ENCODE results near the gene TRAM2. TPM values are rescaled to one million over a fixed set of nuclear protein-coding genes. Genes with fewer than 3 reads are reported as not detected.

TRAM2 gene
- total RNA-seq, 1 donor from 2014 or later, result 16.2 TPM

DNA sequence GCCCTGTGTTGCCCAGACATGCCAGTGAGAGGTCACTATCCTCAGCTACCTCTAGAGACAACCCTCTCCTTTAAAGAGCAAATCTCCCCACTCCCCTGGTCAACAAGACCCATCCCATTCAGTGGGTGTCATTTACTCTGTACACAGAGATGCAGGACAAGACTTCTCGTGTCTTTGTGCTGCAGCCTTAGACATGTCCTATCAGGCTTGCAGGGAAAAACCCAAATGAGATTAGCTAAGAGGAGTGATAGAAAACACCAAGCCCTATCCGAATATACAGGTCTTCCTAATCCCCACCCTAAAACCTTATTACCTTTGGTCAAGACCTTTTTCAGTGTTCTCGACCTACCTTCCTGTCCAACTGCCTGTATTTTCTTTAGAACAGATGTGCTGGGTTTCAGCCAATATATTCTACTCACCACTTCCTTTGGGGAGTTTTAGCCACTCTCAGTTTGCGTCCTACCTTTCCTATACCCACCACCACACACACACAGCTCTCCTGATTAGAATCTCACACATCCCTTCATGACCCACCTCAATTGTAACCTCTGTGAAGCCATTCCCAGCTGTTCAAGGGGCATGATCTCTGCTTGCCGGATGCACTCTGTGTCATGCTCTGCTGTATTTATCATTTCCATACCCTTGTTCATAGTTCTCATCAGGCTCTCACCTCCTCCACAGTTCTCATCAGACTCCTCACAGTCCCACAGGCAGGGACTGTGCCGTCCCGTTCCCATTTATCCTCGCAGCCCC lies 39.7 kb downstream of the TRAM2 start:
- Mint-ChIP-seq H3K27ac (ENCODE audit: unreplicated experiment) (no peak overlapping the region), H3K4me1 (ENCODE audit: low read depth, unreplicated experiment) (peaks cover 21% of the 10 kb centered on the region), H3K27me3 (ENCODE audit: unreplicated experiment) (peaks cover 3% of the 10 kb centered on the region), H3K4me3 (ENCODE audit: unreplicated experiment) (peak overlapping the region; percentile 17), H3K9me3 (ENCODE audit: unreplicated experiment) (peaks cover 1% of the 10 kb centered on the region), H3K36me3 (ENCODE audit: unreplicated experiment) (no peaks in the 10 kb centered on the region)
- TF ChIP-seq, protein P1, sequence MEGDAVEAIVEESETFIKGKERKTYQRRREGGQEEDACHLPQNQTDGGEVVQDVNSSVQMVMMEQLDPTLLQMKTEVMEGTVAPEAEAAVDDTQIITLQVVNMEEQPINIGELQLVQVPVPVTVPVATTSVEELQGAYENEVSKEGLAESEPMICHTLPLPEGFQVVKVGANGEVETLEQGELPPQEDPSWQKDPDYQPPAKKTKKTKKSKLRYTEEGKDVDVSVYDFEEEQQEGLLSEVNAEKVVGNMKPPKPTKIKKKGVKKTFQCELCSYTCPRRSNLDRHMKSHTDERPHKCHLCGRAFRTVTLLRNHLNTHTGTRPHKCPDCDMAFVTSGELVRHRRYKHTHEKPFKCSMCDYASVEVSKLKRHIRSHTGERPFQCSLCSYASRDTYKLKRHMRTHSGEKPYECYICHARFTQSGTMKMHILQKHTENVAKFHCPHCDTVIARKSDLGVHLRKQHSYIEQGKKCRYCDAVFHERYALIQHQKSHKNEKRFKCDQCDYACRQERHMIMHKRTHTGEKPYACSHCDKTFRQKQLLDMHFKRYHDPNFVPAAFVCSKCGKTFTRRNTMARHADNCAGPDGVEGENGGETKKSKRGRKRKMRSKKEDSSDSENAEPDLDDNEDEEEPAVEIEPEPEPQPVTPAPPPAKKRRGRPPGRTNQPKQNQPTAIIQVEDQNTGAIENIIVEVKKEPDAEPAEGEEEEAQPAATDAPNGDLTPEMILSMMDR (IDR thresholded peaks at IDR 0.05; ENCODE audit: partially characterized antibody, unreplicated experiment), result no peak
- DNase-seq, result no peak

DNA sequence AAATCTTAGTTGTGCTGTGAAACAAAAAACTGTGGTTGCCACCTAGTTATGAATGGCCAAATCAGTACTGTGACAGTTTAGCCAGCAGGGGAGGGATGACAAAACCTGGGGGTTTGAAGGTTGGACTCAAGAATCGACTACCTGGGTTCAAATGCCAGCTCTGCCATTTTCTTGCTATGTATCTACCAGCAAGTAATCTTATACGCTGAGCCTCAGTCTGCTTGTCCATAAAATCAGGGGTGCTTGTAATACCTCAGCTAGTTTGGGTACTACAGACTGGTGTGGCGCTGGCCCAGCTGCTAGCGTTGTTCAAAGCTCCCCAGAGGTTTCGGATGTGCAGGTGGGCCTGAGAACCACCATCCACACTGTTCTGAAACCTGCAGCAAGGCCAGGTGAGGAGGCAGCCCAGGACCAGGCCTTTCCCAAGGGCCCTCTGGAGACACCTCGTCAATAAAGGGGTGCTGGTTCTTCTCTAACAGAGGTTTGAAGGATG lies 40.4 kb downstream of the TRAM2 start:
- DNase-seq, result no peak
- Mint-ChIP-seq H3K4me1 (ENCODE audit: low read depth, unreplicated experiment) (peaks cover 21% of the 10 kb centered on the region), H3K9me3 (ENCODE audit: unreplicated experiment) (peaks cover 1% of the 10 kb centered on the region), H3K4me3 (ENCODE audit: unreplicated experiment) (no peak overlapping the region), H3K27me3 (ENCODE audit: unreplicated experiment) (peaks cover 5% of the 10 kb centered on the region), H3K27ac (ENCODE audit: unreplicated experiment) (no peak overlapping the region), H3K36me3 (ENCODE audit: unreplicated experiment) (no peaks in the 10 kb centered on the region)
- TF ChIP-seq, protein P1 (IDR thresholded peaks at IDR 0.05; ENCODE audit: partially characterized antibody, unreplicated experiment), result no peak

DNA sequence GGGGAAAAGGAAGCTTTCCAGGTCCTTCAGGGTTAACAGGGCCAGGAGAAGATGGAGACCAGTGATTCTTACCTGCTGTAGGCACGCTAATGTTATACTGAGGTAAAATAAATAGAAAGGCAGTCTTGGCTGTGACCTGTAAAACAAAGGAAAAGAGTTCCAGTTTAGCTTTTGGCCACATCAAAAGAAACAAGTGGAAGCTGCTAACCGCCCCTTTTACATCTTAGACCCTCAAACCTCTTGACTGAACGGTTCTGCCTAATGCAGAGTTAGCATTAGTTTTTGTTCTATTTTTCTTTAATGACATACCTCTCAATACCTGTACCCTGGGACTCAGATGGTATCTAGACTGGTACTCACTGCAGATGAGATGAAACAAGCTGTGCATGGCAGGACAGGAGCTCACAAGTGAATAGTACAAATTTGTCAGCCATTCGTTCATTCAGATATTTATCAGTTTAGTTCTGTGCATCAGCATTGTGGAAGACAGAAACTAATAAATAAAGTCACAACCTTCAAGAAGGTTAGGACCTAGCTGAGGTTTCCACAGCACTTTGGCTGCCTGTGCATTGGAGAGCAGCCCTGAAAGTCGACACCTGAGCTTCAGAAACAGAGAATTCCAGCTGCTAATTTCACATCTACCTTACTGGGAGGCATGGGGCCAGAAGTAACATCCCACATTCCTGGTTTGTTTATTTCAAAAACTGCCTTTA lies 41.0 kb downstream of the TRAM2 start:
- H3K27me3 Mint-ChIP-seq (ENCODE audit: unreplicated experiment), result peaks cover 5% of the 10 kb centered on the region
- peaks cover 1% of the 10 kb centered on the region for H3K9me3 Mint-ChIP-seq (ENCODE audit: unreplicated experiment)
- H3K4me3 Mint-ChIP-seq (ENCODE audit: unreplicated experiment), result no peak overlapping the region
- peaks cover 21% of the 10 kb centered on the region for H3K4me1 Mint-ChIP-seq (ENCODE audit: low read depth, unreplicated experiment)
- no peak overlapping the region for H3K27ac Mint-ChIP-seq (ENCODE audit: unreplicated experiment)
- no peaks in the 10 kb centered on the region for H3K36me3 Mint-ChIP-seq (ENCODE audit: unreplicated experiment)
- DNase-seq, result no peak
- TF ChIP-seq, protein P1 (IDR thresholded peaks at IDR 0.05; ENCODE audit: partially characterized antibody, unreplicated experiment), result no peak

DNA sequence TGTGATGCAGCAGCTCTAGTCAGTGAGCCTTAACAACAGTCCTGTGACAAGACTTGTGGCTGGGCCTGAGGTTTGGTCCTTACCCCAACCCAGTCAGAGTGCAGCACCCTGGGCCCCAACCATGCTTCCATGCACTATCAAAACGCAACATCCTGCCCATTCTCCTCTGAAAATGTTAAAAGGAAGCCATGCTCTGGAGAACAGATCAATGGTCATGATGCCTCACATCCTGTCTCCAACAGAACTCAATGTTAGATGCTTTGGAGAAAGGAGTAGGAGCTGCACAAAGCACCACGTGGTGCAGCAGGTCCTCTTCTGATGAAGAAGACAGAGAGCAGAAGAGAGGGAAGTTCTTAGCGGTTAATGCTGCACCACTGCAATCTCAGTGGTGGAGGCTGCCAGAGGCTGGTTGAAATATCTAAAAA lies 41.9 kb downstream of the TRAM2 start:
- Mint-ChIP-seq H3K27ac (ENCODE audit: unreplicated experiment) (no peak overlapping the region), H3K4me3 (ENCODE audit: unreplicated experiment) (no peak overlapping the region), H3K9me3 (ENCODE audit: unreplicated experiment) (peaks cover 1% of the 10 kb centered on the region), H3K36me3 (ENCODE audit: unreplicated experiment) (no peaks in the 10 kb centered on the region), H3K4me1 (ENCODE audit: low read depth, unreplicated experiment) (peaks cover 21% of the 10 kb centered on the region), H3K27me3 (ENCODE audit: unreplicated experiment) (peaks cover 5% of the 10 kb centered on the region)
- TF ChIP-seq, protein P1 (IDR thresholded peaks at IDR 0.05; ENCODE audit: partially characterized antibody, unreplicated experiment), result no peak
- DNase-seq, result no peak

DNA sequence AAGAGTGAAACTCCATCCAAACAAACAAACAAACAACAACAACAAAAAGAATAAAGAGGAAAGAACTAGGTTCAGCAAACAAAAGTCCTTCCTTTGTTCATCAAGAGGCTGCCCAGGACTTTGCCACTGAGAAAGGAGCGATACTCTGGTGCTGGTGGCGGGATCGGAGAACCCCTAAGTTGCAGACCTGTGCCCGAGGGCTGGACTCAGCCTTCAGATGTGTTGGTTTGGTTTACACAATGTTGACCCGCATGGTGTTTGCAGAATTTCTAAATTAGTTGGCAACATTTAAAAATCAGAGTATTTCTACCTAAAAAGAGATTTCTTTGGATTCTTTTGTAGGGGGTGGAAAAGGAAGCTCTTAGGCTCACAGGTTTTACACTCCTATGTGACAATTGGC lies 42.5 kb downstream of the TRAM2 start:
- TF ChIP-seq, protein P1 (IDR thresholded peaks at IDR 0.05; ENCODE audit: partially characterized antibody, unreplicated experiment), result no peak
- H3K36me3 Mint-ChIP-seq (ENCODE audit: unreplicated experiment), result no peaks in the 10 kb centered on the region
- H3K4me1 Mint-ChIP-seq (ENCODE audit: low read depth, unreplicated experiment), result peaks cover 18% of the 10 kb centered on the region
- peaks cover 5% of the 10 kb centered on the region for H3K27me3 Mint-ChIP-seq (ENCODE audit: unreplicated experiment)
- H3K4me3 Mint-ChIP-seq (ENCODE audit: unreplicated experiment), result no peak overlapping the region
- no peak for DNase-seq
- H3K27ac Mint-ChIP-seq (ENCODE audit: unreplicated experiment), result no peak overlapping the region
- H3K9me3 Mint-ChIP-seq (ENCODE audit: unreplicated experiment), result peaks cover 1% of the 10 kb centered on the region
